GM12801 (cell line): ENCODE data around the gene RYR1.

Source experiments
- TF ChIP-seq, protein P1 (sequence below): IDR thresholded peaks from one replicate; pipeline ENCODE4 v1.5.1; 2011; ENCODE audit warnings: control low read depth; ENCODE audit not compliant: insufficient read length; ENCODE audit errors: extremely low read depth

Gene RYR1

DNA sequence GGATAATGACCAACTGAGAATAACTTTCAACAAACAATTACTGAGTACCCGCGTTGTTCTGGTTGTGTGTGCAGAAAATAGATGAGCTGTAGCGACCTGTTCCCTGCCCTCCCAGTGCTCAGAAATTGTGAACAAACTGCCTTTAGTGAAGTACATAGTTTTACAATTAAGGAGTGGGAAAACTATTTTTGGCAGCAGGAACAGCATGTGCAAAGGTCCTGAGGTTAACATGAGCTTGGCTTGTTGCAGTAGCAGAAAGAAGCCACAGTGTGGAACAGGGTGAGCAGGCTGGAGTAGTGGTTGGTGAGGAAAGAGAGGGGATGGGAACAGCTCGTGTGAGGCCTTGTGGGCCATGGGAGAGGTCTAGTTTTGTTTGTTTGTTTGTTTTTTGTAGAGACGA lies 16.0 kb downstream of the RYR1 start:
- TF ChIP-seq, protein P1, sequence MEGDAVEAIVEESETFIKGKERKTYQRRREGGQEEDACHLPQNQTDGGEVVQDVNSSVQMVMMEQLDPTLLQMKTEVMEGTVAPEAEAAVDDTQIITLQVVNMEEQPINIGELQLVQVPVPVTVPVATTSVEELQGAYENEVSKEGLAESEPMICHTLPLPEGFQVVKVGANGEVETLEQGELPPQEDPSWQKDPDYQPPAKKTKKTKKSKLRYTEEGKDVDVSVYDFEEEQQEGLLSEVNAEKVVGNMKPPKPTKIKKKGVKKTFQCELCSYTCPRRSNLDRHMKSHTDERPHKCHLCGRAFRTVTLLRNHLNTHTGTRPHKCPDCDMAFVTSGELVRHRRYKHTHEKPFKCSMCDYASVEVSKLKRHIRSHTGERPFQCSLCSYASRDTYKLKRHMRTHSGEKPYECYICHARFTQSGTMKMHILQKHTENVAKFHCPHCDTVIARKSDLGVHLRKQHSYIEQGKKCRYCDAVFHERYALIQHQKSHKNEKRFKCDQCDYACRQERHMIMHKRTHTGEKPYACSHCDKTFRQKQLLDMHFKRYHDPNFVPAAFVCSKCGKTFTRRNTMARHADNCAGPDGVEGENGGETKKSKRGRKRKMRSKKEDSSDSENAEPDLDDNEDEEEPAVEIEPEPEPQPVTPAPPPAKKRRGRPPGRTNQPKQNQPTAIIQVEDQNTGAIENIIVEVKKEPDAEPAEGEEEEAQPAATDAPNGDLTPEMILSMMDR, result no peak

DNA sequence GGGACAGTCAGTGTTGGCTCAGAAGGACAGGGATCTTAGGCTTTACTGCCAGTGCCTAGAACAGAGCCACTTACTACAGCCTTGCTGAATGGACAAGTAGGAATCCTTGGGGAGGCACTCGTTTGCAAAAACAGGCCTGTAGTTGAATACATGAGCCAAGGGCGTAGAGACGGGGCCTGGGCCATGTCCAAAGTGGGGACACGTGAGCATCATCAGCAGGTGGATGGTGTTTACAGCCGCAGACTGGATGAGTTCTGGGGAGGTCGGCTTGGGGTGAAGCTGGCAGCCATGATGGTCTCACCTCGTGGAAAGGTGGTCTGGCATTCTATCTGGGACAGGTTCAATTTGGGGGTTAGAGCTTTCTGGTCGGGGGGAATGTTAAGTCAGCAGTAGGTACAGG lies 17.5 kb downstream of the RYR1 start:
- TF ChIP-seq, protein P1, result no peak

DNA sequence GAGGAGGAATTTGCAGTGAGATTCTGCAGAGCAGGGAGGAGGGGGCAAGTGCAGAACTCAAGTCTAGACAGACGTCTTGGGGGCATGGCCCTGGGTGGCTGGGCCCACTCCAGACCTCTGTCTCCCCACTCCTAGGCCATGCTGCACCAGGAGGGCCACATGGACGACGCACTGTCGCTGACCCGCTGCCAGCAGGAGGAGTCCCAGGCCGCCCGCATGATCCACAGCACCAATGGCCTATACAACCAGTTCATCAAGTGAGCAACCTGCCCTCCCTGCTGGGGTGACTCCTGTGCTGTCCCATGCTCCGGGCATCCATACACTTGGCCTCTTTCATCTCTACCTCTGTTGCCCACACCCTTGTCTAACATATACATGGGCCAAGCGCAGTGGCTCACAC lies 18.1 kb downstream of the RYR1 start:
- TF ChIP-seq, protein P1, result no peak

DNA sequence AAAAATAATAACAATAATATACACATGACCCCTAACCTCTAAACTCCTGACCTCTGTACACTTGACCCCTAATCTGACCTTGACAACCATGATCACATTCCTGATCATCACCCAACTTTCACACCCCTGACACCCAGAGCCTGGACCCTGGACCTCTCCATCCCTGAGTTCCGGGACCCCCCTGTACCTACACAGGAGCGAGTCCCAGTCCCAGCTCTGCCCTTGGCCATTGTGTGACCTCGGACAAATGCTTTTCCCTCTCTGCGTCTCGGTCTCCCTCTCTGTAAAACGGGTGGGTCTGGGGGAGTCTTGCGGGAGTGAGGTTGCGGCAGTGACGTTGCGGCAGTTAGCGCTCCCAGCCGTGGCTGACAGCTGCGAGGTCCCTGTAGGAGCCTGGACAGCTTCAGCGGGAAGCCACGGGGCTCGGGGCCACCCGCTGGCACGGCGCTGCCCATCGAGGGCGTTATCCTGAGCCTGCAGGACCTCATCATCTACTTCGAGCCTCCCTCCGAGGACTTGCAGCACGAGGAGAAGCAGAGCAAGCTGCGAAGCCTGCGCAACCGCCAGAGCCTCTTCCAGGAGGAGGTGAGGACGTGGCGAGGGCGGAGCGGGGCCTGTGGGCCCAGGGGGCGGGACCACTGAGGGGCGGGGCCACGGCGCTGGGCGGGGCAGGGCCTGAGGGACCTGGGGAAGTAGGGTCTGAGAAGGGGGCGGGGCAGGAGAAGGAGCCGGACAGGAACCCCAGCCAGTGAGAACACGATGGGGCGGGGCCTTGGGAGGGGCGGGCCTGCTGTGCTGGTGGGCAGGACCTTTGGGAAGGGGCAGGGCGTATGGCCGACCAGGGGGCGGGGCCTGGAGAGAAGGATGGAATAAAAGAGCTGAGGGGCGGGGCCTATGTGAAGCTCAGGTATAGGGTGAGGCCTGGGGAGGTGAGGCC lies 19.2 kb downstream of the RYR1 start:
- TF ChIP-seq, protein P1, result no peak

DNA sequence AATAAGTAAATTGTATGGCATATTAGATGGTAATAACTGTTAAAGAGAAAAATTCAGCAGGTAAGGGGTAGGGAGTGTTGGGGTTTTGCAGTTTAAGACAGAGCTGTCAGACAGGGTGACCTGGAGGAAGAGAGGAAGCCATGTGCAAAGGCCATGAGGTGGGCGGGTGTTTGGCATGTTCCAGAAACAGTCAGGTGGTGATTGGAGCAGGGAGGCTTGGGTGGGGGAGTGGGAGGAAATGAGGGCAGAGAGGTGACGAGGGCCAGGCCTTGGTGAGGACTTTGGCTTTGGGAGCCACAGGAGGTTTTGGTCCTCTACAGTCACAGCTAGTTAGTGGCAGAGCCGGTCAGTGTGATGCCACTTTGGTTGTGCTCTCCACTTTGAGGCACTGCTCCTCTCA lies 20.1 kb downstream of the RYR1 start:
- TF ChIP-seq, protein P1, result no peak

DNA sequence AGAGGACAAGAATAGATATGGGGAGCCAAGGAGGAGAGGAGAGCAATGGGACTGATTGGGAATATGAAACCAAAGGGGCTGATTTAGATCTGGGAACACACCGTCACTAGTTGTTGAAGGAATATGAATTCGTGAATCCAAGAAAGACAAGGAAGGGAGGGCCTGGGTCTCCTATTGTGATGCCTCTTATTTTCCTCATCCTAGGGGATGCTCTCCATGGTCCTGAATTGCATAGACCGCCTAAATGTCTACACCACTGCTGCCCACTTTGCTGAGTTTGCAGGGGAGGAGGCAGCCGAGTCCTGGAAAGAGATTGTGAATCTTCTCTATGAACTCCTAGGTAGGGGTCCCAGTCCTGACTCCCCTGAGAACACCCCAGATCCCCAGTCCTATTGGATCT lies 21.5 kb downstream of the RYR1 start:
- TF ChIP-seq, protein P1, result no peak

DNA sequence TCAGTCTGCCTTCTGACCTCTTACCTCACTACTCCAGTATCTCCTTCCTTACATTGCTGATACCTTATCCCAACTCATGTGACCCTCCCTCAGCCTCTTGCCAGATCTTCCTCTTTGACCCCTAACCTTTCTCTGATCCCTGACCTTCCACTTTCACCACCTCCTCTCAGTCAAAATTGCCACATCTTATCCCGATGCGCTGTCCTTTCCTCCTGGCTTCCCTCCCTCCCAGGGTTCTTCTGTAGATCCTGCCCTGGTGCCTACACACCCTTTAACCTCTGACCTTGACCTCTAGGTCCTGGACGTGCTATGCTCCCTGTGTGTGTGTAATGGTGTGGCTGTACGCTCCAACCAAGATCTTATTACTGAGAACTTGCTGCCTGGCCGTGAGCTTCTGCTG lies 23.7 kb downstream of the RYR1 start:
- TF ChIP-seq, protein P1, result no peak
